Mesenteric fat pad (tissue), 1 donor: ENCODE data around the gene RIPK4. TPM values are rescaled to one million over a fixed set of nuclear protein-coding genes. Genes with fewer than 3 reads are reported as not detected.
"Not testable (repeated sequence)": the region's sequence is repeated elsewhere in the genome, so short reads cannot be mapped to it uniquely, and the experiment has no call there.

ENCODE experiments used
- DNase-seq: peaks from one replicate; pipeline ENCODE4 v3.0.0-alpha.2; 2020; ENCODE audit warnings: low spot score
- total RNA-seq: library from RNA; stranded (reverse); fragmentation: NEBNext Ultra II Directional; extraction: Animal tissue kit (Norgen Biotek cat#: 25700); gene quantifications from one replicate; pipeline ENCODE4 v1.2.1, GENCODE V29; 2021
- donor health status: DM: yes; HTN: yes; CAD: no.

Gene RIPK4
- total RNA-seq, 1 donor from 2014 or later = not detected

- no peak for DNase-seq
Measured at GRCh38 chr21:41740604-41741252, 26.1 kb downstream of the RIPK4 start.

GRCh38 chr21:41739936-41740335 lies 26.9 kb downstream of the RIPK4 start:
- no peak for DNase-seq

- DNase-seq = no peak
Measured at GRCh38 chr21:41739011-41739410, 27.8 kb downstream of the RIPK4 start.

GRCh38 chr21:41737651-41738324 lies 29.1 kb downstream of the RIPK4 start:
- DNase-seq = no peak

GRCh38 chr21:41736423-41736822 lies 30.4 kb downstream of the RIPK4 start:
- no peak for DNase-seq

GRCh38 chr21:41733951-41734689 lies 32.7 kb downstream of the RIPK4 start:
- DNase-seq = no peak

GRCh38 chr21:41731081-41731480 lies 35.8 kb downstream of the RIPK4 start:
- DNase-seq = no peak

GRCh38 chr21:41730367-41730765 lies 36.5 kb downstream of the RIPK4 start:
- no peak for DNase-seq

- DNase-seq = no peak
Measured at GRCh38 chr21:41729701-41730366, 37.0 kb downstream of the RIPK4 start.

- DNase-seq = no peak
Measured at GRCh38 chr21:41727784-41728763, 38.8 kb downstream of the RIPK4 start.

GRCh38 chr21:41726970-41727783 lies 39.7 kb downstream of the RIPK4 start:
- no peak for DNase-seq

GRCh38 chr21:41726630-41726969 lies 40.3 kb downstream of the RIPK4 start:
- no peak for DNase-seq

- DNase-seq = no peak
Measured at GRCh38 chr21:41726058-41726558, 40.7 kb downstream of the RIPK4 start.

- DNase-seq = no peak
Measured at GRCh38 chr21:41725421-41726031, 41.3 kb downstream of the RIPK4 start.

GRCh38 chr21:41723835-41724234 lies 43.0 kb downstream of the RIPK4 start:
- not testable (repeated sequence) for DNase-seq

GRCh38 chr21:41722052-41723018 lies 44.5 kb downstream of the RIPK4 start:
- no peak for DNase-seq

- DNase-seq = no peak
Measured at GRCh38 chr21:41720250-41720649, 46.6 kb downstream of the RIPK4 start.

GRCh38 chr21:41719691-41720090 lies 47.2 kb downstream of the RIPK4 start:
- DNase-seq = no peak
